Measurements from ENCODE around the gene RNF25. TPM values are rescaled to one million over a fixed set of nuclear protein-coding genes. Genes with fewer than 3 reads are reported as not detected.

Gene RNF25
- total and polyA plus RNA-seq, 2 of the 8 experiments (the other 6 are each of a cell fraction or from before 2014, with no cell fraction given) = 19.6 to 29.6 TPM

- Histone ChIP-seq H3K4ac (replicated peaks; ENCODE audit: insufficient read length, low read depth, low read length) (no peak overlapping the region), H4K8ac (ENCODE audit: extremely low read depth, insufficient read depth, low read length) (no peak overlapping the region), H3K4me2 (ENCODE audit: insufficient read depth in 1 of 2, low read depth in 2 of 2, low read length in 2 of 2) (no peak overlapping the region), H2BK120ac (replicated peaks; ENCODE audit: low read depth, low read length) (no peak overlapping the region), H3K79me2 (ENCODE audit: control insufficient read depth in 1 of 2, insufficient read depth in 2 of 2, low read length in 2 of 2) (no peaks in the 10 kb centered on the region), H2AK5ac (ENCODE audit: low read depth, low read length) (0 out of 2 replicates have a peak overlapping the region, but pooled peaks have one; percentile 65), H4K91ac (replicated peaks; ENCODE audit: insufficient read length, low read length) (no peak overlapping the region), H2BK20ac (ENCODE audit: low read length) (no peak overlapping the region), H3K79me1 (ENCODE audit: low read depth, low read length) (no peaks in the 10 kb centered on the region), H3K23ac (ENCODE audit: insufficient read length) (no peak overlapping the region), H3K9me3 (ENCODE audit: insufficient read depth in 2 of 2, low read depth in 1 of 2, low read length in 1 of 2) (no peaks in the 10 kb centered on the region), H4K5ac (ENCODE audit: insufficient read length, low read depth, low read length) (no peak overlapping the region), H3K27ac (ENCODE audit: low read depth, low read length) (no peak overlapping the region), H2AFZ (ENCODE audit: low read length) (no peak overlapping the region), H3K27me3 (replicated peaks in 1 of 4; ENCODE audit: control insufficient read depth in 3 of 4, extremely low read depth in 1 of 4, insufficient read depth in 3 of 4, low read length in 3 of 4) (no peaks in the 10 kb centered on the region; a peak in 1 of 7 replicates), H3K36me3 (ENCODE audit: control insufficient read depth in 2 of 4, insufficient read depth in 4 of 4, low read length in 3 of 4) (no peaks in the 10 kb centered on the region), H3K23me2 (ENCODE audit: low read depth, low read length) (no peaks in the 10 kb centered on the region), H3K18ac (ENCODE audit: extremely low read depth, low read length) (no peak overlapping the region), H3K4me3 (ENCODE audit: extremely low read depth in 1 of 4, insufficient read depth in 2 of 4, low read depth in 3 of 4, low read length in 4 of 4) (no peak overlapping the region), H2BK12ac (ENCODE audit: low read depth, low read length) (no peak overlapping the region), H4K20me1 (replicated peaks in 1 of 2; ENCODE audit: control insufficient read depth in 1 of 2, insufficient read depth in 2 of 2, low read length in 2 of 2) (no peaks in the 10 kb centered on the region), H3K9ac (replicated peaks in 1 of 4; ENCODE audit: extremely low read depth in 1 of 4, low read depth in 3 of 4, low read length in 3 of 4) (no peak overlapping the region), H2BK15ac (ENCODE audit: low read length) (no peak overlapping the region), H2BK5ac (ENCODE audit: low read depth, low read length) (no peak overlapping the region), H3K4me1 (replicated peaks in 1 of 4; ENCODE audit: control insufficient read depth in 3 of 4, insufficient read depth in 4 of 4, low read length in 3 of 4) (no peaks in the 10 kb centered on the region), H3K14ac (ENCODE audit: insufficient read length) (no peak overlapping the region), H3K56ac (replicated peaks; ENCODE audit: insufficient read length, low read depth, low read length) (no peak overlapping the region)
- TF ChIP-seq POLR2A (IDR thresholded peaks at IDR 0.05; ENCODE audit: control extremely low read depth in 1 of 2, low read depth in 2 of 2, low read length in 2 of 2) = no peak
- no peak for TF ChIP-seq HDAC2 (IDR thresholded peaks at IDR 0.05; ENCODE audit: borderline replicate concordance in 1 of 2, low read depth in 2 of 2, low read length in 2 of 2)
- TF ChIP-seq SIN3A (conservative IDR thresholded peaks at IDR 0.05 in 1 of 2, IDR thresholded peaks at IDR 0.05 in 1 of 2; ENCODE audit: low read depth in 1 of 2, low read length in 2 of 2) = no peak
- no peak for TF ChIP-seq CREB1 (IDR thresholded peaks at IDR 0.05)
- TF ChIP-seq SIX5 (IDR thresholded peaks at IDR 0.05; ENCODE audit: low read depth, low read length) = no peak
- no peak for TF ChIP-seq CEBPB (IDR thresholded peaks at IDR 0.05; ENCODE audit: low read depth, low read length)
- DNase-seq (ENCODE audit: low read depth in 1 of 2, low spot score in 2 of 2) = no peak
- ChIA-PET CTCF (ENCODE audit: partially characterized antibody) (interaction anchor here (1.1 to 1.7 kb wide), 5 partner anchors 17 to 31 kb away, joined by 3 to 6 read pairs (median 4); no protein-coding TSS in a partner anchor), POLR2A (ENCODE audit: partially characterized antibody) (interaction anchor here (0.9 to 1.3 kb wide), 4 partner anchors 15 to 30 kb away, joined by 3 to 4 read pairs (median 4); partner anchors contain the start of gene PLCD4)
- 93% methylated on average over 4 of the region's 4 CpGs; no CpG with 5 or more reads in 1 of the 2 experiments for WGBS, 2 experiments (ENCODE audit: extremely low coverage in 1 of 2, insufficient coverage in 1 of 2, insufficient read length in 1 of 2, insufficient replicate concordance in 2 of 2, low coverage in 1 of 2, low lambda C conversion rate in 2 of 2, missing lambda C conversion rate in 1 of 2)
- FAIRE-seq = no peak
Measured at GRCh38 chr2:218627939-218628338, 43.9 kb downstream of the RNF25 start.

All from H1 (cell line).